WERI-Rb-1 (cell line): ENCODE data around the gene ZNF124.
A peak's percentile ranks its signal among the peaks of the same experiment; 100 is the strongest.

Experiments
- DNase-seq: peaks from one replicate; pipeline ENCODE4 v3.0.0-alpha.2; 2020
- H3K27ac ChIP-seq: fragments of 250-450 bp; sonication (Bioruptor Pico); 2 replicates; pipeline ENCODE4 v1.5.1; 2020; ENCODE audit warnings: mild to moderate bottlenecking, moderate library complexity
- H3K27me3 ChIP-seq: fragments of 250-450 bp; sonication (Bioruptor Pico); 2 replicates; pipeline ENCODE4 v1.5.1; 2021; ENCODE audit warnings: mild to moderate bottlenecking, low read depth, moderate library complexity; ENCODE audit not compliant: insufficient read depth, severe bottlenecking
- H3K36me3 ChIP-seq: fragments of 250-450 bp; sonication (Bioruptor Pico); 2 replicates; pipeline ENCODE4 v1.5.1; 2020; ENCODE audit warnings: mild to moderate bottlenecking, moderate library complexity
- H3K4me3 ChIP-seq: 2 replicates; pipeline ENCODE4 v1.5.1; 2011; ENCODE audit warnings: low read depth, mild to moderate bottlenecking, control low read depth, low read length
- H3K9me3 ChIP-seq: fragments of 250-450 bp; sonication (Bioruptor Pico); 2 replicates; pipeline ENCODE4 v1.5.1; 2021; ENCODE audit warnings: mild to moderate bottlenecking, moderate library complexity; ENCODE audit not compliant: severe bottlenecking
- TF ChIP-seq, protein P1 (sequence below): IDR thresholded peaks from 2 replicates; pipeline ENCODE4 v1.5.1; 2011; ENCODE audit warnings: low read depth, mild to moderate bottlenecking, control low read depth, inconsistent platforms, low read length

The ZNF124 gene

DNA sequence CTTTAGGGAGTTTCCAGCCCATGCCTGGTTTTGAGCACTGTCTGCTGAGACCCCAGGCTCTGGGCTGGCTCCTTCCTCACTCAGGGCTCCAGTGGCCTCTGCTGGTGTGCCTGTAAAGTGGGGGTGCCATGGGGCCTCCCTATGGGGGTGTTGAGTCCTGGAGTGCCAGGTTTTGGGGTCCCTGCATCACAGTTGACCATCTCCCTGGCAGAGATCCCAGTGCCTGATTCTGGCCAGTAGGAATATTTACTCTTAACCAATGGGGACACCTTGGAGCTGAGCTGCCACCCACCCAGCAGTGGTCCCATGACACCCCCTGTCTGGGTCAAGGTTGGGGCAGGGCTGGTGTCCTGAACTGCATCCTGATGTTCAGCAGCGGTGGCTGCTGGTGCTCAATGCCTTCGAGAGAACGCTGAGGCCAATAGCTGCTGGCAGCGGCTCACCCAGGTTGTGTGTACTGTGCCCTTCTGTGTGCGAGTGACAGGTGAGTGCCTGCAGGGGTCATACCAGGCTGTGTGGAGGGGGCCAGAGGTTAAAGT is 58.0 kb downstream of the ZNF124 start:
- DNase-seq = no peak
- no peaks in the 10 kb centered on the region for H3K9me3 ChIP-seq
- H3K27ac ChIP-seq = no peak overlapping the region
- TF ChIP-seq, protein P1, sequence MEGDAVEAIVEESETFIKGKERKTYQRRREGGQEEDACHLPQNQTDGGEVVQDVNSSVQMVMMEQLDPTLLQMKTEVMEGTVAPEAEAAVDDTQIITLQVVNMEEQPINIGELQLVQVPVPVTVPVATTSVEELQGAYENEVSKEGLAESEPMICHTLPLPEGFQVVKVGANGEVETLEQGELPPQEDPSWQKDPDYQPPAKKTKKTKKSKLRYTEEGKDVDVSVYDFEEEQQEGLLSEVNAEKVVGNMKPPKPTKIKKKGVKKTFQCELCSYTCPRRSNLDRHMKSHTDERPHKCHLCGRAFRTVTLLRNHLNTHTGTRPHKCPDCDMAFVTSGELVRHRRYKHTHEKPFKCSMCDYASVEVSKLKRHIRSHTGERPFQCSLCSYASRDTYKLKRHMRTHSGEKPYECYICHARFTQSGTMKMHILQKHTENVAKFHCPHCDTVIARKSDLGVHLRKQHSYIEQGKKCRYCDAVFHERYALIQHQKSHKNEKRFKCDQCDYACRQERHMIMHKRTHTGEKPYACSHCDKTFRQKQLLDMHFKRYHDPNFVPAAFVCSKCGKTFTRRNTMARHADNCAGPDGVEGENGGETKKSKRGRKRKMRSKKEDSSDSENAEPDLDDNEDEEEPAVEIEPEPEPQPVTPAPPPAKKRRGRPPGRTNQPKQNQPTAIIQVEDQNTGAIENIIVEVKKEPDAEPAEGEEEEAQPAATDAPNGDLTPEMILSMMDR = no peak
- no peaks in the 10 kb centered on the region for H3K27me3 ChIP-seq
- H3K36me3 ChIP-seq = no peaks in the 10 kb centered on the region
- H3K4me3 ChIP-seq = no peak overlapping the region

DNA sequence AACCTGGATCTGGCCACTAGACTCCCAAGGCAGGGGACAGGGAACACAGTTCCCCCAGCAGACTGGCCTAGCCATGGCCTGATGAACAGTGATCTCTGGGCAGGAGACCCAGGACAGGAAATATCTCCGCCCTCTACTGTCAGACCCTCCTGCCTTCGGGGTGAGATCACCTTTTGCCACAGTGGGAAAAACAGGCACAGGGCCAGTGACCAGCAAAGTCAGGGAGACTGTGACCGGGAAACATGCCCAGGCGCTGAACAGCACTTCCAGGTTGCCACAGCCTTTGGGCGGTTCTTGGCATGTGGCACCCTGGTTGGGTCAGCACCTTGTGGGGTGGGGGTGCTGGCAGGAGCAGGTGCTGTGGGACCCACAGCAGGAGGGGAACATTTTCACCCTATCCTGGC is 58.7 kb downstream of the ZNF124 start:
- Histone ChIP-seq H3K36me3 (no peaks in the 10 kb centered on the region), H3K9me3 (no peaks in the 10 kb centered on the region), H3K4me3 (no peak overlapping the region), H3K27ac (no peak overlapping the region), H3K27me3 (no peaks in the 10 kb centered on the region)
- TF ChIP-seq, protein P1 = no peak
- DNase-seq = no peak

DNA sequence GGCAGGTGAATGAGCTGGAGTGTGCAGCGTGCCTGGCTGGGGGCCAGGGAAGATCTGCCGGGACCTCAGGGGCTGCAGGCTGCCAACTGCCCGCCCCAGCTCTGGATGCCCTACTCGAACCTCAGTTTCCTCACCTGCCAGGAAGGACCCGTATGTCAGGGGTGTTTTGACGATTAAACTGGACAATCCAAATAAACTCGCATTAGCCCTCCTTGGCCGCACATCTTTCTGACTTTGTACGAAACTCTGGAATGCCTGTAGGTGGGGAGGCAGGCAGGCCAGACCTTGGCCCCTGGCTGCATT is 59.4 kb downstream of the ZNF124 start:
- Histone ChIP-seq H3K9me3 (no peaks in the 10 kb centered on the region), H3K27ac (peak overlapping the region; percentile 77), H3K36me3 (no peaks in the 10 kb centered on the region), H3K4me3 (peak overlapping the region; percentile 55), H3K27me3 (no peaks in the 10 kb centered on the region)
- no peak for DNase-seq
- TF ChIP-seq, protein P1 = no peak

DNA sequence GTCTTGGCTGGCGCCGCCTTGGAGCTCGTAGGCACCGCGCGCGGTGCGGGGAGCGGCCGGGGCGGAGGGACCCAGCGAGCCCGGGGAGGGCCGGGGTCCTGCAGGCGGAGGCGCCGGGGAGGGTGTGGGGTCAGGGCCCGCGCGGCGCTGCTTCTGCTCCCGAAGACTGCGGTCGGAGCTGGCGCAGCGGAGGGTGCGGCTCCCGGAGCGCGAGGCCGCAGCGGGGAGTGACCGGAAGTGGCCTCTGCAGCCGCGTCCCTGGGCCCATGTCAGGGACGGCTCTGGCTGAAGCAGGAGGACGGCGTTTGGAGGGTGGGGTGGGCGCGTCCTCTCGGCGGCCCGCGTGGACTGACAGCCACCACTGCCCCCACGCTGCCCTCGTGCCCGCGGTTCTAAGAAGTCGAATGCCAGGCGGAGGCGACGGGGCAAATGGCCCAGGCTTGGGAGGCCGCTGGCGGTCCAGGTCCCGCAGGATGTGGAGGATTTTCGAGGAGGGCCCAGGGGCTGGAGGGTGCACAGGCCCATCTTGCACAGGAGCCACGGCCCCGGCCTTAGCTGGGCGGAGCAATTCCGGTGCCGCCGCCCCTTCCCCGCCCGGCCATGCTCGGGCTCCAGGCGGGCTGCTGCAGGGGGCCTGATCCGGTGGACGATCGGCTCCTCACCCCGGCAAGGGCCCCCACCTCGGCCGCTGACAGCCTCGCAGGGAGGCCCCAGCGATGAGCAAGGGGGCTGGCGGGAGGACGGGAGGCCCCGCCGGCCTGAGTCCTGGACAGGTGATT is 59.9 kb downstream of the ZNF124 start:
- Histone ChIP-seq H3K4me3 (peak overlapping the region; percentile 55), H3K36me3 (no peaks in the 10 kb centered on the region), H3K27me3 (no peaks in the 10 kb centered on the region), H3K27ac (peak overlapping the region; percentile 77), H3K9me3 (no peaks in the 10 kb centered on the region)
- DNase-seq = peak; percentile 83
- TF ChIP-seq, protein P1 = no peak

DNA sequence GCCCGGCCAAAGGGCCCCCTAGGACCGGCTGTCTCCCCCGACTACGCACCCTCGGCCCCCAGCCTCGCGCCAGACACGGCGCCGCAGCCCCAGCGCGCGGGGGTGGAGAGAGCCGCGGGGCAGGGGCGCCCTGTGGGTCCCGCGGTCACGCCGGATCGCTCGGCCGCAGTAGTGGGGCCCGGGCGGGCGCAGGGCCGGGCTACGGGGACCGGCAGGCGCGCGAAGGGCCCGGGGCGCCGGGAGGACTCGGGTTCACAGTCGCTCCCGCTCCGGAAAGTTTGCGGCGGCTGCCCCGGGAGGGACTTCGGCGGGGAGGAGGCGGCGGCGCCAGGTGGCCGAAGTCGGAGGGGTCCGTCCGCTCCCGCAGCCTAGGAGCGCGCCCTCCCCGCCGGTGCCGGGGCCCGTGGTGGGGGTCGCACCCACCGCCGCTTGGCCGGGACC is 60.5 kb downstream of the ZNF124 start:
- H3K4me3 ChIP-seq = peak overlapping the region; percentile 55
- no peaks in the 10 kb centered on the region for H3K27me3 ChIP-seq
- no peaks in the 10 kb centered on the region for H3K9me3 ChIP-seq
- no peak for DNase-seq
- H3K27ac ChIP-seq = peak overlapping the region; percentile 77
- no peaks in the 10 kb centered on the region for H3K36me3 ChIP-seq
- TF ChIP-seq, protein P1 = no peak
